HG02852 (cell line): ENCODE measurements around the gene ARNT2.
"Not testable (repeated sequence)": the region's sequence is repeated elsewhere in the genome, so short reads cannot be mapped to it uniquely, and the experiment has no call there.

Experiments used
- ATAC-seq: cut with Tn5 transposase; IDR thresholded peaks from one replicate; pipeline ENCODE4 v1.9.1; 2021; ENCODE audit warnings: mild to moderate bottlenecking, moderate library complexity; ENCODE audit not compliant: unreplicated experiment

ARNT2 gene

DNA sequence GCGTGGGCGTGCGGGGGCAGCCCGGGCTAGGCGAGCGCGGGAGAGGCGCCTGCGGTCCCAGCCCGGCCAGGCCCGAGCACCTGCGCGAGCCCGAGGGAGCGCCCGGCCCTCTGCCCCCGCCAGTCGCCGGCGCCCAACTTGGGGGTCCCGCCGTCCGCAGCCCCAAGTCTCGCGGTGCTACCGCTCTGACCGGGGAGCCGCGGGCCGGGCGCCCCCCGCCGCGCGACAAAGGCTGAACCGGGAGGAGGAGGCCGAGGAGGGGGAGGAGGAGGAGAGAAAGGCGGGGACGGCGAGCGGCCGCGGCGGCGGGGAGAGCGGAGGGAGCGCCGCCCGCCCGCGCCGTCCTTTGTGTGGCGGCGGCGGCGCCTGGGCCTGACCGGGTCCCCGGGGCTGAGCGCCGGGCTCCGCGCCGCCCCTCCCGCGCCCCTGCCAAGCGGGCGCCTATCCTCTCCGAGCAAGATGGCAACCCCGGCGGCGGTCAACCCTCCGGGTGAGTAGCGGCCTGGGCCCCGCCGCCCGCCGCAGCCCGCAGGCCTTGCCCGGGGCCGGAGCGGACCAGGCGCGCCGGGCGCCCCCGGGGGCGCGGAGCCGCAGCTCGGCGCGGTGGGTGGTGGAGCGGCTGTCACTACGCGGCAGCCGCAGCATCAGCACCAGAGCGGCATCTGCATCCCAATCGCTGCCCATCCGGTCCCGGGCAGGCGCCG, at the start of gene ARNT2:
ARNT2 (plus strand) TSS at position 326 of the 704 bp plus-strand sequence; CDS start at position 460, 134 bp downstream.
- ATAC-seq = no peak

GRCh38 chr15:80367094-80367493, 37.1 kb upstream of the ARNT2 start:
- ATAC-seq = no peak

GRCh38 chr15:80367661-80368060, 36.5 kb upstream of the ARNT2 start:
- no peak for ATAC-seq

- no peak for ATAC-seq
Observed at GRCh38 chr15:80371924-80372323, 32.3 kb upstream of the ARNT2 start.

DNA sequence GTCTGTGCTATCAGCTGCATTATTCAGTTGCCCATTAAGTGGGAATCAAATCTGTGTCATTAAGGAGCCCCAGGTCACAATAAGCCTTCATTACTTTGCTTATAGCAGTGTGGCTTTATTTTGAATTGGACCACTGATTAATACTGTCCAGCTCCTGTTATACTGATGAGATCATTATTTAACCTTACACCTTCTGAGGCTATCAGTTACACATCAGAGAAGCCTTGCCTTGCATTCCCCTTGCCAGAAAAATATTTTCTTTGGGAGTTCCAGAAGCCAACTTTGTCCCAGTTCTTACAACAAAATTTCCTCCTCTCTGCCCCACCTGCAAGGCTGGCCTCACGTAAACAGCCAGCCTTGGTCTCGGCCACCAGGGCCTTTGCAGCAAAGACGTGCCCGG, 29.7 kb upstream of the ARNT2 start:
- no peak for ATAC-seq

GRCh38 chr15:80375968-80376891, 28.0 kb upstream of the ARNT2 start:
- ATAC-seq = no peak

GRCh38 chr15:80379693-80380092, 24.5 kb upstream of the ARNT2 start:
- no peak for ATAC-seq

- no peak for ATAC-seq
Observed at GRCh38 chr15:80380154-80380553, 24.0 kb upstream of the ARNT2 start.

DNA sequence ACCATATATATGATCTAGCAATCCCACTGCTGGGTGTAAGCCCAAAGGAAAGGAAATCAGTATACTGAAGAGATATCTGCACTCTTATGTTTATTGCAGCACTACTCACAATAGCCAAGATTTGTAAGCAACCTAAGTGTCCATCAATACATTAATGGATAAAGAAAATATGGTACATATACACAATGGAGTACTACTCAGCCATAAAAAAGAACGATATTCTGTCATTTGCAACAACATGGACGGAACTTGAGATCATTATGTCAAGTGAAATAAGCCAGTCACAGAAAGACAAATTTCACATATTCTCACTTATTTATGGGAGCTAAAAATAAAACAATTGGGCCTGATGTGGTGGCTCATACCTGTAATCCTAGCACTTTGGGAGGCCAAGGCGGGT, 21.9 kb upstream of the ARNT2 start:
- no peak for ATAC-seq

- no peak for ATAC-seq
Observed at GRCh38 chr15:80384432-80384831, 19.8 kb upstream of the ARNT2 start.

GRCh38 chr15:80386151-80386550, 18.0 kb upstream of the ARNT2 start:
- ATAC-seq = no peak

- no peak for ATAC-seq
Observed at GRCh38 chr15:80388326-80388725, 15.9 kb upstream of the ARNT2 start.

DNA sequence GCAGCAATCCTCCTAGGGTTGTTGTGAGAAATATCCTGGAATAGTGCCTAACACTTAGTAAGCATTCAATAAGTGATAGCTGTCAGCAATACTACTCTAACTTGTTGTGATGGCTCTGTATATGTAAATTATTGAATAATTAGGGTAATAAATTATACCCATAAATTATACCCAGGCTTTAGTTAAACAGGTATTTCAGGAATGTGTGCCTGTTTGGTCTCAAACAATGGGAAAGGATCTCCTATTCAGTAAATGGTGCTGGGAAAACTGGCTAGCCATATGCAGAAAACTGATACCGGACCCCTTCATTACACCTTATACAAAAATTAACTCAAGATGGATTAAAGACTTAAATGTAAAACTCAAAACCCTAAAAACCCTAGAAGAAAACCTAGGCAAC, 14.8 kb upstream of the ARNT2 start:
- no peak for ATAC-seq

DNA sequence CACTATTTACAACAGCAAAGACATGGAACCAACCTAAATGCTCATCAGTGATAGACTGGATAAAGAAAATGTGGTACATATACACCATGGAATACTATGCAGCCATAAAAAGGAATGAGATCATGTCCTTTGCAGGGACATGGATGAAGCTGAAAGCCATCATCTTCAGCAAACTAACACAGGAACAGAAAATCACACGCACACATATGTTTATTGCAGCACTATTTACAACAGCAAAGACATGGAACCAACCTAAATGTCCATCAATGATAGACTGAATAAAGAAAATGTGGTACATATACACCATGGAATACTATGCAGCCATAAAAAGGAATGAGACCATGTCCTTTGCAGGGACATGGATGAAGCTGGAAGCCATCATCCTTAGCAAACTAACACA, 13.2 kb upstream of the ARNT2 start:
- ATAC-seq = not testable (repeated sequence)

- no peak for ATAC-seq
Observed at GRCh38 chr15:80395616-80396015, 8.6 kb upstream of the ARNT2 start.

DNA sequence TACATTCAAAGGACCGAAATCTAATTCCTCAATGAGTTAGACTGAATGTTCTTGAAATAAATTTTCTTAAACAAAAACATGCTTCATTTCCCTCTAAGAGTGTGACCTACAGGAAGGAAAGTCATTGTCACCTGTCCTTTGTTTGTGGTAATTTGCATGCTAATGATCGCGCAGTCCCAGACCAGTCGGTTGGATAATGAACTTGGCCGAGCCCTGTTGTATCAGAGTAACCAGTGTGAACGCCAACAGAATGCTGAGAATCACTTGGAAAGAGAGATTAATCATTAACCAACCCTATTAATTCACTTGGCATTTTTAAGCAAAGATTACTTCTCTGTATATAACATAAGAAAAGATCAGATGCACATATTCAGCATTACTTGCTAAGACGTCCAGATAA, 8.1 kb upstream of the ARNT2 start:
- no peak for ATAC-seq

GRCh38 chr15:80399508-80399907, 4.7 kb upstream of the ARNT2 start:
- ATAC-seq = no peak

- ATAC-seq = no peak
Observed at GRCh38 chr15:80401456-80401855, 2.7 kb upstream of the ARNT2 start.

- no peak for ATAC-seq
Observed at GRCh38 chr15:80402339-80402738, 1.8 kb upstream of the ARNT2 start.

- no peak for ATAC-seq
Observed at GRCh38 chr15:80403712-80404056, 498 bp upstream of the ARNT2 start.

DNA sequence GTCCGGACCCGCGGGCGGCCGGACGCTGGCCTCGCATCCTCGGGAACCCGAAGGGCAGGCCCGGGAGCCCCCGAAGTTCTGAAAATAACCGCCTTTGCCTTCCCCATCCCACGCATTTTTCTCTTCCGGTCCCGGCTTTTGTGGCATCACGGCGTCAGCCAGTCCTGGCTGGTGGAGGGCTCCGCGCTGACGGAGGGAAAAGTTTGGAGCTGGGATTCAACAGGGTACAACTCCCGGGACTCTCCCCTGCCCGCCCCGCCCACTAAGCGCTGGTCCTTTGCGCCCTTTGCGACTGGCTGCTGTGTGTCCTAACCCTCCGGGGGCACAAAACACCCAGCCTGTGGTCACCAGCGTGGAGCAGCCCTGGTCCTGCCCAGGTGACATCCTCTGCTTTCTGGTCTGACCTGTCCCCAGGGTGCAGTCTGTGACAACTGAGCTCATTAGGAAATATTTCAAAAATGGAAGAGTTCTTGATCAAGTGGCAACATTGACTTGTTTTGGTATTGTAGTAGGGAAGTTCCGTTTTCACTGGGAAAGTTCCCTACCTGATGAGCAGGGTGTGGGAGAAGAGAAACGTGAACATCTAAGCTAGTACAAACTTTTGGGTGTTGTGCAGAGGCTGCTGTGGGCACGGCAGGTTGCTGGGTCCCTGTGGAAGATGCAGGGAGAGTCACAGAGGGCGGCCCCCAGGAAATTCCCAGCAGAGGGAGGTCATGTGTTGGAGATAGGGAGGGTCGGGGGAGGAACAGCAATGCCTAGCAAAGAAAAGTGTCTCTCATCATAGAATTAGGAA, 775 bp downstream of the ARNT2 start:
- ATAC-seq = no peak

- no peak for ATAC-seq
Observed at GRCh38 chr15:80405554-80405850, 1.3 kb downstream of the ARNT2 start.
